A673 (cell line): Measurements from ENCODE around the gene GALNT6. TPM values are rescaled to one million over a fixed set of nuclear protein-coding genes. Genes with fewer than 3 reads are reported as not detected.

Experiments used
- BruUV-seq: library from RNA; stranded (reverse); fragments of 400-500 nt; replicated peaks from 2 replicates; lab custom pipeline; 2021; lab: Mats Ljungman, UMichigan
- CTCF ChIA-PET: fragments of 300-600 bp; sonication (Branson Sonifier 250); formaldehyde crosslinking; loops from one replicate; lab custom pipeline; 2022; ENCODE audit warnings: antibody characterized with exemption; lab: Charles Lee
- POLR2A ChIA-PET: fragments of 300-600 bp; sonication (Branson Sonifier 250); formaldehyde crosslinking; loops from one replicate; lab custom pipeline; 2022; ENCODE audit warnings: antibody characterized with exemption; ENCODE audit not compliant: low non-redundant PET; lab: Charles Lee
- DNase-seq: peaks from one replicate; pipeline ENCODE4 v3.0.0-alpha.2; 2015; ENCODE audit warnings: low spot score
- H3K27ac ChIP-seq: fragments of 200-600 bp; sonication (generic); 2 replicates; pipeline ENCODE4 v1.5.1; 2016; ENCODE audit warnings: mixed run types, low read depth, mild to moderate bottlenecking, mixed read lengths, antibody characterized with exemption, low read length; ENCODE audit not compliant: poor library complexity, severe bottlenecking
- H3K27me3 ChIP-seq: fragments of 200-600 bp; sonication (generic); replicated peaks from 2 replicates; pipeline ENCODE4 v1.6.1; 2017; ENCODE audit warnings: mixed run types, low read depth, mild to moderate bottlenecking, mixed read lengths, antibody characterized with exemption, low read length; ENCODE audit not compliant: insufficient read depth, poor library complexity
- H3K36me3 ChIP-seq: fragments of 200-600 bp; sonication (generic); 2 replicates; pipeline ENCODE4 v1.6.1; 2016; ENCODE audit warnings: mixed run types, mild to moderate bottlenecking, mixed read lengths, antibody characterized with exemption, low read length; ENCODE audit not compliant: insufficient read depth, poor library complexity, severe bottlenecking
- H3K4me1 ChIP-seq: fragments of 200-600 bp; sonication (generic); 2 replicates; pipeline ENCODE4 v1.6.1; 2017; ENCODE audit warnings: mixed run types, mild to moderate bottlenecking, mixed read lengths, antibody characterized with exemption, low read length; ENCODE audit not compliant: insufficient read depth, poor library complexity, severe bottlenecking
- H3K4me3 ChIP-seq: fragments of 200-600 bp; sonication (generic); 2 replicates; pipeline ENCODE4 v1.5.1; 2016; ENCODE audit warnings: low read depth, mixed run types, mild to moderate bottlenecking, mixed read lengths, low read length; ENCODE audit not compliant: poor library complexity, severe bottlenecking
- H3K9me3 ChIP-seq: fragments of 200-600 bp; sonication (generic); 2 replicates; pipeline ENCODE4 v1.6.1; 2016; ENCODE audit warnings: mixed run types, low read depth, mild to moderate bottlenecking, mixed read lengths, antibody characterized with exemption, low read length; ENCODE audit not compliant: poor library complexity, severe bottlenecking
- CTCF ChIP-seq: fragments of 300-800, 200-600 bp; sonication (generic); conservative IDR thresholded peaks from 2 replicates; pipeline ENCODE4 v1.5.1; 2017; ENCODE audit warnings: low read depth, mild to moderate bottlenecking, antibody characterized with exemption, low read length, moderate library complexity, mixed read lengths
- EZH2 ChIP-seq: fragments of 200-600 bp; sonication (generic); IDR thresholded peaks from 2 replicates; pipeline ENCODE4 v1.6.1; 2017; ENCODE audit warnings: borderline replicate concordance, low read depth, mild to moderate bottlenecking, mixed read lengths, antibody characterized with exemption, low read length; ENCODE audit not compliant: poor library complexity, severe bottlenecking
- intact Hi-C: fragments of 100-400 bp; cut with micrococcal nuclease; formaldehyde crosslinking; loops from one replicate; pipeline ENCODE4 v1.10.0; 2022; ENCODE audit not compliant: unreplicated experiment
- total RNA-seq: library from RNA; stranded (reverse); gene quantifications from 2 replicates; pipeline ENCODE4 v1.2.3, GENCODE V29; 2021

Gene GALNT6
- total RNA-seq, 1 experiment from 2014 or later, result 0.26 TPM

- no TSS peak for BruUV-seq
- Histone ChIP-seq H3K9me3 (no peaks in the 10 kb centered on the region), H3K27me3 (no peaks in the 10 kb centered on the region), H3K4me3 (no peak overlapping the region), H3K4me1 (peaks cover 5% of the 10 kb centered on the region), H3K27ac (no peak overlapping the region), H3K36me3 (no peaks in the 10 kb centered on the region)
- TF ChIP-seq CTCF (no peak), EZH2 (no peak)
- POLR2A ChIA-PET, result no interaction called here
- no peak for DNase-seq
- intact Hi-C loops, result no loop called here
- CTCF ChIA-PET, result no interaction called here
Observed at GRCh38 chr12:51364001-51364400, 27.2 kb downstream of the GALNT6 start.

GRCh38 chr12:51362747-51363342 is 28.4 kb downstream of the GALNT6 start:
- Histone ChIP-seq H3K36me3 (no peaks in the 10 kb centered on the region), H3K4me1 (peaks cover 5% of the 10 kb centered on the region), H3K9me3 (no peaks in the 10 kb centered on the region), H3K27me3 (no peaks in the 10 kb centered on the region), H3K27ac (no peak overlapping the region), H3K4me3 (no peak overlapping the region)
- no TSS peak for BruUV-seq
- CTCF ChIA-PET, result no interaction called here
- POLR2A ChIA-PET, result interaction anchor here (0.5 kb wide), 1 partner anchor 145 kb away, joined by 4 read pairs; the partner anchor contains the start of gene POU6F1
- intact Hi-C loops, result no loop called here
- no peak for TF ChIP-seq CTCF
- TF ChIP-seq EZH2, result no peak
- DNase-seq, result no peak

- intact Hi-C loops, result no loop called here
- no TSS peak for BruUV-seq
- POLR2A ChIA-PET, result interaction anchor here (0.5 kb wide), 1 partner anchor 144 kb away, joined by 4 read pairs; the partner anchor contains the start of gene POU6F1
- no peak overlapping the region for H3K4me3 ChIP-seq
- TF ChIP-seq CTCF (no peak), EZH2 (no peak)
- DNase-seq, result no peak
- H3K27ac ChIP-seq, result no peak overlapping the region
- peaks cover 5% of the 10 kb centered on the region for H3K4me1 ChIP-seq
- CTCF ChIA-PET, result no interaction called here
- no peaks in the 10 kb centered on the region for H3K9me3 ChIP-seq
- no peaks in the 10 kb centered on the region for H3K36me3 ChIP-seq
- H3K27me3 ChIP-seq, result no peaks in the 10 kb centered on the region
Observed at GRCh38 chr12:51362307-51362706, 28.9 kb downstream of the GALNT6 start.
